Measurements from ENCODE around the gene SIAH2. TPM values are rescaled to one million over a fixed set of nuclear protein-coding genes. Genes with fewer than 3 reads are reported as not detected.

Gene SIAH2
- total RNA-seq, 2 donors from 2014 or later, result 15.6 to 19.2 TPM

DNA sequence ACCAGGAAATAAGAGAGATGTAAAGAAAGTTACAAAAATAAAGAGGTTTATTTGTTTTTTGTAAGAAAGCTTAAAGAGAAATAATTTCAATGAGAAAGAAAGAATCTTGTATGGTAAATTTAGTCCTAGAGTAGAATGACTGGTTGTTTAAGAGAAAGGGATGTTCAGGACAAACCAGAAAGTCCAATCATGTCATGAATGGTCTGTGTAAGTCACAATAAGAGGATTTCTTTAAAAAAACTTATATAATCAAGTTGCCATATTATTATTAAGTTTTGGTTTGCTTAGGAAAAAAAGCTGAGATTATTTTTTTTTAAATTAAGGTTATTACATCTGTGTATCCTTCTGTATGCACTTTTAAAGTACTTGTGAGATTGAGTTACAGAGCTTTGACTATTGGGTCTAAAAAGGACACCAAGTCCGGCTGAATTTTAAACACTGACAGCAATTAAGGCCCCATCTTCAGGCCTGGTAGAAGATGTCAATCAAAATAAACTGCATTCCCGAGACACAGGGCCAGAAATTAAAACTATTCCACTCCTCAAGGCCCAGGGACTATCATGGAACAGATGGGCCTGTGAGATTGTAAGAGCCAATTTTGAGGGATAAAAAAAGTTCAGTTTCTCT is 71.4 kb downstream of the SIAH2 start:
- Histone ChIP-seq H3K9ac (ENCODE audit: extremely low read depth, low read length, poor library complexity, severe bottlenecking) (no peak overlapping the region), H3K27me3 (ENCODE audit: control insufficient read depth, insufficient read depth, low read length, poor library complexity, severe bottlenecking) (no peaks in the 10 kb centered on the region), H3K27ac (ENCODE audit: low read depth, low read length) (no peak overlapping the region), H3K4me1 (ENCODE audit: control insufficient read depth, insufficient read depth, low read length) (no peaks in the 10 kb centered on the region), H3K36me3 (ENCODE audit: control insufficient read depth, insufficient read depth, low read length) (no peaks in the 10 kb centered on the region), H3K9me3 (ENCODE audit: control insufficient read depth, low read length) (peaks cover 67% of the 10 kb centered on the region), H3K4me3 (ENCODE audit: low read length) (peak overlapping the region; percentile 67)
- 69 to 92% methylated on average over 1 to 2 of the region's 2 CpGs for WGBS, 2 experiments (ENCODE audit: insufficient coverage in 1 of 2, insufficient read length in 1 of 2)
- no peaks in the 10 kb centered on the region for H3K4me1 Mint-ChIP-seq
- TF ChIP-seq, protein P1, sequence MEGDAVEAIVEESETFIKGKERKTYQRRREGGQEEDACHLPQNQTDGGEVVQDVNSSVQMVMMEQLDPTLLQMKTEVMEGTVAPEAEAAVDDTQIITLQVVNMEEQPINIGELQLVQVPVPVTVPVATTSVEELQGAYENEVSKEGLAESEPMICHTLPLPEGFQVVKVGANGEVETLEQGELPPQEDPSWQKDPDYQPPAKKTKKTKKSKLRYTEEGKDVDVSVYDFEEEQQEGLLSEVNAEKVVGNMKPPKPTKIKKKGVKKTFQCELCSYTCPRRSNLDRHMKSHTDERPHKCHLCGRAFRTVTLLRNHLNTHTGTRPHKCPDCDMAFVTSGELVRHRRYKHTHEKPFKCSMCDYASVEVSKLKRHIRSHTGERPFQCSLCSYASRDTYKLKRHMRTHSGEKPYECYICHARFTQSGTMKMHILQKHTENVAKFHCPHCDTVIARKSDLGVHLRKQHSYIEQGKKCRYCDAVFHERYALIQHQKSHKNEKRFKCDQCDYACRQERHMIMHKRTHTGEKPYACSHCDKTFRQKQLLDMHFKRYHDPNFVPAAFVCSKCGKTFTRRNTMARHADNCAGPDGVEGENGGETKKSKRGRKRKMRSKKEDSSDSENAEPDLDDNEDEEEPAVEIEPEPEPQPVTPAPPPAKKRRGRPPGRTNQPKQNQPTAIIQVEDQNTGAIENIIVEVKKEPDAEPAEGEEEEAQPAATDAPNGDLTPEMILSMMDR (conservative IDR thresholded peaks at IDR 0.05), result no peak
- H3K27me3 Mint-ChIP-seq (ENCODE audit: insufficient read depth), result peaks cover 2% of the 10 kb centered on the region
- no peak overlapping the region for H3K27ac Mint-ChIP-seq
- H3K36me3 Mint-ChIP-seq (ENCODE audit: low read depth), result no peaks in the 10 kb centered on the region
- peaks cover 53% of the 10 kb centered on the region for H3K9me3 Mint-ChIP-seq
- DNase-seq, result no peak
- no peak overlapping the region for H3K4me3 Mint-ChIP-seq

Other genes with a start within 250 kb of the SIAH2 start
- 10 to 100 TPM; 78.4 to 81.8 TPM for gene SERP1, start 216.7 kb downstream of the SIAH2 start, total RNA-seq
- 10 to 100 TPM; 63.5 to 63.7 TPM for gene EIF2A, start 216.4 kb downstream of the SIAH2 start, total RNA-seq
- gene SELENOT, start 159.8 kb downstream of the SIAH2 start, total RNA-seq, result 10 to 100 TPM; 70.8 to 75.9 TPM
- gene ERICH6, start 59.2 kb downstream of the SIAH2 start, total RNA-seq, result under 1 TPM in 1 of 2 donors, not detected in 1; 0.42 TPM
- gene MINDY4B, start 142.3 kb upstream of the SIAH2 start, total RNA-seq, result not detected
- not detected for gene CLRN1, start 209.6 kb upstream of the SIAH2 start, total RNA-seq

All from endodermal cell (in vitro differentiated cells).